ENCODE data around the gene RNF17. TPM values are rescaled to one million over a fixed set of nuclear protein-coding genes. Genes with fewer than 3 reads are reported as not detected.

The RNF17 gene
- total RNA-seq, 1 donor from 2014 or later = 0.12 TPM

- Mint-ChIP-seq H3K36me3 (no peaks in the 10 kb centered on the region), H3K4me1 (ENCODE audit: unreplicated experiment) (no peaks in the 10 kb centered on the region), H3K9me3 (no peaks in the 10 kb centered on the region), H3K27ac (no peak overlapping the region), H3K27me3 (peaks cover 9% of the 10 kb centered on the region), H3K4me3 (no peak overlapping the region)
- no peak for TF ChIP-seq CTCF (conservative IDR thresholded peaks at IDR 0.05)
- no peak for DNase-seq (ENCODE audit: extremely low spot score, unreplicated experiment)
Measured at GRCh38 chr13:24842549-24843274, 78.7 kb downstream of the RNF17 start.

- Mint-ChIP-seq H3K9me3 (peaks cover 4% of the 10 kb centered on the region), H3K27me3 (no peaks in the 10 kb centered on the region), H3K4me3 (no peak overlapping the region), H3K27ac (peak overlapping the region; percentile 67), H3K36me3 (no peaks in the 10 kb centered on the region), H3K4me1 (ENCODE audit: unreplicated experiment) (no peaks in the 10 kb centered on the region)
- TF ChIP-seq CTCF (conservative IDR thresholded peaks at IDR 0.05) = no peak
- DNase-seq (ENCODE audit: extremely low spot score, unreplicated experiment) = no peak
Measured at GRCh38 chr13:24851546-24851945, 87.6 kb downstream of the RNF17 start.

GRCh38 chr13:24854311-24854710 is 90.3 kb downstream of the RNF17 start:
- no peak for TF ChIP-seq CTCF (conservative IDR thresholded peaks at IDR 0.05)
- Mint-ChIP-seq H3K27ac (no peak overlapping the region), H3K9me3 (peaks cover 4% of the 10 kb centered on the region), H3K4me3 (no peak overlapping the region), H3K4me1 (ENCODE audit: unreplicated experiment) (no peaks in the 10 kb centered on the region), H3K27me3 (no peaks in the 10 kb centered on the region), H3K36me3 (no peaks in the 10 kb centered on the region)
- DNase-seq (ENCODE audit: extremely low spot score, unreplicated experiment) = no peak

- TF ChIP-seq CTCF (conservative IDR thresholded peaks at IDR 0.05) = no peak
- no peak overlapping the region for H3K27ac Mint-ChIP-seq
- DNase-seq (ENCODE audit: extremely low spot score, unreplicated experiment) = no peak
- no peaks in the 10 kb centered on the region for H3K36me3 Mint-ChIP-seq
- no peaks in the 10 kb centered on the region for H3K4me1 Mint-ChIP-seq (ENCODE audit: unreplicated experiment)
- no peak overlapping the region for H3K4me3 Mint-ChIP-seq
- H3K9me3 Mint-ChIP-seq = peaks cover 4% of the 10 kb centered on the region
- H3K27me3 Mint-ChIP-seq = peaks cover 7% of the 10 kb centered on the region
Measured at GRCh38 chr13:24858953-24859352, 95.0 kb downstream of the RNF17 start.

GRCh38 chr13:24860770-24861169 is 96.8 kb downstream of the RNF17 start:
- H3K9me3 Mint-ChIP-seq = peaks cover 2% of the 10 kb centered on the region
- H3K4me1 Mint-ChIP-seq (ENCODE audit: unreplicated experiment) = no peaks in the 10 kb centered on the region
- H3K36me3 Mint-ChIP-seq = no peaks in the 10 kb centered on the region
- no peak overlapping the region for H3K4me3 Mint-ChIP-seq
- H3K27me3 Mint-ChIP-seq = peaks cover 10% of the 10 kb centered on the region
- no peak for TF ChIP-seq CTCF (conservative IDR thresholded peaks at IDR 0.05)
- no peak for DNase-seq (ENCODE audit: extremely low spot score, unreplicated experiment)
- no peak overlapping the region for H3K27ac Mint-ChIP-seq

All from type B pancreatic cell (in vitro differentiated cells).